NT2/D1 (cell line): ENCODE results near the gene C20orf96.

Experiments
- SUZ12 ChIP-seq: IDR thresholded peaks from 2 replicates; pipeline ENCODE4 v1.6.1; 2011; ENCODE audit not compliant: insufficient read length, insufficient read depth; ENCODE audit errors: extremely low read depth
- YY1 ChIP-seq: IDR thresholded peaks from 2 replicates; pipeline ENCODE4 v1.6.1; 2011; ENCODE audit not compliant: insufficient read length, insufficient read depth

- TF ChIP-seq YY1 (no peak), SUZ12 (no peak)
These were observed 8.3 kb upstream of the C20orf96 start for GRCh38 chr20:298776-299391.
